Cardiac muscle cell (in vitro differentiated cells and primary cell): Measurements from ENCODE around the gene TDRD1. TPM values are rescaled to one million over a fixed set of nuclear protein-coding genes. Genes with fewer than 3 reads are reported as not detected.

ENCODE experiments used
- DNase-seq, 2 donors: peaks; one replicate each; pipeline versions ENCODE4 v3.0.0 to v3.0.0-alpha.2; 2010 to 2017; ENCODE audit warnings: low read depth in 1 of 2, low spot score in 1 of 2
- H3K27ac ChIP-seq: fragments of 200-600 bp; sonication (generic); 2 replicates; pipeline ENCODE4 v1.5.1; 2016
- H3K27me3 ChIP-seq: fragments of 200-600 bp; sonication (generic); 2 replicates; pipeline ENCODE4 v1.6.0; 2016; ENCODE audit warnings: control low read depth
- H3K36me3 ChIP-seq: fragments of 200-600 bp; sonication (generic); 2 replicates; pipeline ENCODE4 v1.5.1; 2016; ENCODE audit warnings: control low read depth
- H3K4me1 ChIP-seq: fragments of 200-600 bp; sonication (generic); 2 replicates; pipeline ENCODE4 v1.8.1; 2017; ENCODE audit warnings: low read depth, mild to moderate bottlenecking, mixed run types
- H3K4me3 ChIP-seq: fragments of 200-600 bp; sonication (generic); 2 replicates; pipeline ENCODE4 v1.5.1; 2016; ENCODE audit warnings: mild to moderate bottlenecking
- H3K9me3 ChIP-seq: fragments of 200-600 bp; sonication (generic); 2 replicates; pipeline ENCODE4 v1.5.1; 2017; ENCODE audit warnings: low read depth, mild to moderate bottlenecking, control low read depth
- polyA plus RNA-seq: library from polyadenylated mRNA; unstranded; fragments of >200 nt; fragmentation: Nextera tagmentation; extraction: Ambion mirVana; gene quantifications from 2 replicates; pipeline ENCODE4 v1.2.1, GENCODE V29; 2016
- total RNA-seq: library from RNA; depleted of rRNA; stranded (reverse); fragments of >200 nt; gene quantifications from 2 replicates; pipeline ENCODE4 v1.2.3, GENCODE V29; 2016
- TF ChIP-seq, protein P1 (sequence below): IDR thresholded peaks from 2 replicates; pipeline ENCODE4 v1.5.1; 2012; ENCODE audit warnings: low read depth, mild to moderate bottlenecking, low read length

The TDRD1 gene
- total and polyA plus RNA-seq, 2 experiments from 2014 or later, result not detected

DNA sequence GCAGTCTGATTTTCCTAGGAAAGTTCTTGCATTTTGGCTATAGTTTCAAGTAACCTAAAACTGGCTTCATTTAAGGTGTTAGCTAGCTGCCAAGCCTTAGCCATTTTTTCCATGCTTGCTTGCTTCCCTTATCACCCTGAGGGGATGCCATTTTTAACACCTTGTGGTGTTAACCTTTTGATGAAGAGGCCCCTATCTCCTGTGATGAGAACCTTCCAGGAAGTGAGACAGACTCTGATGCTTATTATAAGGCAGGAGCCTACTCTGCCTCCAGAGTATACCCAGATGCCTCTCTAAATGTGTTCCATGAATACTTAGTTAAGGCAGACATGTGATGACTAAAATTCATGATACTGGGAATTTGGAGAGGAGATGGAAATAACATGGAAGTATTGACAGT, 55.0 kb downstream of the TDRD1 start:
- peaks cover 3% of the 10 kb centered on the region for H3K4me1 ChIP-seq
- no peak overlapping the region for H3K4me3 ChIP-seq
- TF ChIP-seq, protein P1, sequence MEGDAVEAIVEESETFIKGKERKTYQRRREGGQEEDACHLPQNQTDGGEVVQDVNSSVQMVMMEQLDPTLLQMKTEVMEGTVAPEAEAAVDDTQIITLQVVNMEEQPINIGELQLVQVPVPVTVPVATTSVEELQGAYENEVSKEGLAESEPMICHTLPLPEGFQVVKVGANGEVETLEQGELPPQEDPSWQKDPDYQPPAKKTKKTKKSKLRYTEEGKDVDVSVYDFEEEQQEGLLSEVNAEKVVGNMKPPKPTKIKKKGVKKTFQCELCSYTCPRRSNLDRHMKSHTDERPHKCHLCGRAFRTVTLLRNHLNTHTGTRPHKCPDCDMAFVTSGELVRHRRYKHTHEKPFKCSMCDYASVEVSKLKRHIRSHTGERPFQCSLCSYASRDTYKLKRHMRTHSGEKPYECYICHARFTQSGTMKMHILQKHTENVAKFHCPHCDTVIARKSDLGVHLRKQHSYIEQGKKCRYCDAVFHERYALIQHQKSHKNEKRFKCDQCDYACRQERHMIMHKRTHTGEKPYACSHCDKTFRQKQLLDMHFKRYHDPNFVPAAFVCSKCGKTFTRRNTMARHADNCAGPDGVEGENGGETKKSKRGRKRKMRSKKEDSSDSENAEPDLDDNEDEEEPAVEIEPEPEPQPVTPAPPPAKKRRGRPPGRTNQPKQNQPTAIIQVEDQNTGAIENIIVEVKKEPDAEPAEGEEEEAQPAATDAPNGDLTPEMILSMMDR, result no peak
- H3K27me3 ChIP-seq, result peaks cover 22% of the 10 kb centered on the region
- no peak overlapping the region for H3K27ac ChIP-seq
- peaks cover 2% of the 10 kb centered on the region for H3K9me3 ChIP-seq
- peak in 1 of 2 donors; percentile 9 for DNase-seq
- H3K36me3 ChIP-seq, result no peaks in the 10 kb centered on the region

DNA sequence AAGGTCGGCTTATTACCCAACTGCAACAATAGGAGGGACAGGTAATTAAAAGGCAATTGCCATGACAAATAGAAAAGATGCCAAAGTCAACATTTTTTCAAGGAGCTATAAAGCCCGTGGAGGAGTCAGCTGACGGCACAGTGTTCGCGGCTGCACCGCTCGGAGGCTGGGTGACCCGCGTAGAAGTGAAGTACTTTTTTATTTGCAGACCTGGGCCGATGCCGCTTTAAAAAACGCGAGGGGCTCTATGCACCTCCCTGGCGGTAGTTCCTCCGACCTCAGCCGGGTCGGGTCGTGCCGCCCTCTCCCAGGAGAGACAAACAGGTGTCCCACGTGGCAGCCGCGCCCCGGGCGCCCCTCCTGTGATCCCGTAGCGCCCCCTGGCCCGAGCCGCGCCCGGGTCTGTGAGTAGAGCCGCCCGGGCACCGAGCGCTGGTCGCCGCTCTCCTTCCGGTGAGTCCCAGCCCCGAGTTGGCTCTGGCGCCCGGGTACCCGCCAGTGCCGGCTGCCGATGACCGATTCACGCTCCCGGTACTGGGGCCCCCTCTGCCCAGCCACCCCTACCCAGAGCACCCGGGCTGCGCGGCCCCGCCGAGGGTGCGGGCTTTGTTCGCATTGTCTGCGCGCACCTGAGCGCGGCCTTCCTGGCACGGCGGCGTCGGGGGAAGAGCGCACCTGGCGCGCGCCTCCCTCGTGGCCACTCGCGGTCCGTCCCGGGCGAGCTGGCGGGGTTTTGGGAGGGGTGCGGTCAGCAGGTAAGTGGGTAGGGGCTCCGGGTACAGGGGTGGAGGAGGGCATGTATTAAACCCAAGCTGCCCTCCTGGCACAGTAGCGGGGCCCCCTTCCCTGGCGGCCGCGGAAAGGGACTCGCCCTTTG, 60.2 kb downstream of the TDRD1 start, which contains the start of gene VWA2:
Gene VWA2 (plus strand): TSS at position 138 of the 877 bp plus-strand sequence. CDS start 9,460 bp downstream, outside the sequence.
- TF ChIP-seq, protein P1, result no peak
- peak within 1 kb of the TSS; percentile 40 for H3K4me3 ChIP-seq
- H3K36me3 ChIP-seq, result no peaks in the 10 kb centered on the region
- peaks cover 3% of the 10 kb centered on the region for H3K4me1 ChIP-seq
- H3K27ac ChIP-seq, result no peak within 1 kb of the TSS
- peaks cover 74% of the 10 kb centered on the region for H3K27me3 ChIP-seq
- DNase-seq, result peak in 1 of 2 donors; percentile 70
- H3K9me3 ChIP-seq, result no peaks in the 10 kb centered on the region

- Histone ChIP-seq H3K27me3 (peaks cover 75% of the 10 kb centered on the region), H3K4me3 (peak overlapping the region; percentile 40), H3K36me3 (no peaks in the 10 kb centered on the region), H3K27ac (no peak overlapping the region), H3K9me3 (no peaks in the 10 kb centered on the region), H3K4me1 (peaks cover 3% of the 10 kb centered on the region)
- TF ChIP-seq, protein P1, result no peak
- DNase-seq, result no peak
Observed at GRCh38 chr10:114239994-114240345, 60.8 kb downstream of the TDRD1 start.

- Histone ChIP-seq H3K4me3 (no peak overlapping the region), H3K9me3 (no peaks in the 10 kb centered on the region), H3K27ac (no peak overlapping the region), H3K4me1 (peaks cover 3% of the 10 kb centered on the region), H3K27me3 (peaks cover 72% of the 10 kb centered on the region), H3K36me3 (no peaks in the 10 kb centered on the region)
- no peak for DNase-seq
- TF ChIP-seq, protein P1, result no peak
Observed at GRCh38 chr10:114242235-114242634, 63.1 kb downstream of the TDRD1 start.

DNA sequence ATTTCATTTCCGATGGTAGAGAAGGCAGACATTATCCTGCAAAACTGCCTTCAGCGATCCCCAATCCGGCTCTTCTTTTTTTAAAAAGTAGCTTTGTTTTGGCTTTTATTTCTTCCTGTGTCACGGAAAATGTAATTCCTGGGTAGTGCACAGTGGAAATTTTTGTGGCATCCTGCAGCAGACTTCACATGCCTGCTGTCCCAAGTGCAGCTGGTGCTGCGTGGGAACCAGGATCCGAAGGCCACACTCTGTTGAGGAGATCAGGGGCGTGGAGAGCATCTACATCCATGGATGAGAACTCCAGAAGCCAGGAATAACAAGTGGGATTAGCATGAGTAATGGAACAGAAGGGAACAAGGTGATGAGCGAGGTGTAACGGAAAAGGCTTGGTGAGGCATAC, 64.5 kb downstream of the TDRD1 start:
- H3K27ac ChIP-seq, result no peak overlapping the region
- no peaks in the 10 kb centered on the region for H3K36me3 ChIP-seq
- TF ChIP-seq, protein P1, result no peak
- H3K9me3 ChIP-seq, result no peaks in the 10 kb centered on the region
- peaks cover 3% of the 10 kb centered on the region for H3K4me1 ChIP-seq
- no peak for DNase-seq
- peaks cover 58% of the 10 kb centered on the region for H3K27me3 ChIP-seq
- H3K4me3 ChIP-seq, result no peak overlapping the region
